GM12878 (cell line): ENCODE results near the gene NAALADL2. TPM values are rescaled to one million over a fixed set of nuclear protein-coding genes. Genes with fewer than 3 reads are reported as not detected.

Experiments
- ATAC-seq: fragments of 200-7000 bp; cut with Tn5 transposase; 3 replicates; pipeline ENCODE4 v1.9.1; 2020; ENCODE audit warnings: mild to moderate bottlenecking, moderate library complexity
- BruUV-seq: library from RNA; stranded (reverse); fragments of 400-500 nt; replicated peaks from 2 replicates; lab custom pipeline; 2021; lab: Mats Ljungman, UMichigan
- CTCF ChIA-PET: fragments of 300-600 bp; sonication (Branson Sonifier 250); formaldehyde crosslinking; extraction: SDS; loops from one replicate; lab custom pipeline; 2021; ENCODE audit warnings: inconsistent platforms; lab: Yijun Ruan, JAX
- POLR2A ChIA-PET: fragments of 350-600 bp; formaldehyde crosslinking; extraction: SDS; loops from one replicate; lab custom pipeline; 2021; ENCODE audit warnings: inconsistent platforms; lab: Charles Lee
- RAD21 ChIA-PET: fragments of 300-600 bp; sonication (Branson Sonifier 250); formaldehyde crosslinking; loops from one replicate; lab custom pipeline; 2023; ENCODE audit warnings: antibody characterized with exemption; ENCODE audit not compliant: unreplicated experiment; lab: Charles Lee
- SMC1A ChIA-PET: fragments of 300-600 bp; sonication (Branson Sonifier 250); formaldehyde crosslinking; loops from one replicate; lab custom pipeline; 2023; ENCODE audit not compliant: unreplicated experiment, uncharacterized antibody; lab: Charles Lee
- DNase-seq: peaks from one replicate; pipeline ENCODE4 v3.0.0-alpha.2; 2011; ENCODE audit warnings: low read depth, low spot score
- FAIRE-seq: peaks from 3 replicates; lab custom pipeline; 2011; peaks lifted over from hg19 to GRCh38; lab: Jason Lieb, UNC
- H2AFZ ChIP-seq: 2 replicates; pipeline ENCODE4 v1.6.0; 2011; ENCODE audit warnings: low read depth, low read length, control low read depth; ENCODE audit not compliant: control insufficient read depth
- H3K27ac ChIP-seq: 2 replicates; pipeline ENCODE4 v1.5.1; 2011; ENCODE audit warnings: control low read depth; ENCODE audit not compliant: control insufficient read depth, insufficient read depth
- H3K27me3 ChIP-seq, 2 experiments: replicated peaks in 1 of 2; 2 replicates each; pipeline versions ENCODE4 v1.6.0 to v1.6.1; 2011; ENCODE audit warnings: low read length in 1 of 2; ENCODE audit not compliant: control insufficient read depth in 2 of 2, insufficient read depth in 2 of 2
- H3K36me3 ChIP-seq, 2 experiments: 2 replicates each; pipeline ENCODE4 v1.5.1; 2011; ENCODE audit warnings: low read length in 1 of 2; ENCODE audit not compliant: control insufficient read depth in 2 of 2, insufficient read depth in 2 of 2
- H3K4me1 ChIP-seq: 2 replicates; pipeline ENCODE4 v1.6.1; 2011; ENCODE audit warnings: mild to moderate bottlenecking, low read length, moderate library complexity, mixed read lengths; ENCODE audit not compliant: control insufficient read depth, insufficient read depth
- H3K4me2 ChIP-seq: 2 replicates; pipeline ENCODE4 v1.6.0; 2011; ENCODE audit warnings: control low read depth; ENCODE audit not compliant: control insufficient read depth, insufficient read depth
- H3K4me3 ChIP-seq: fragments of 200-600 bp; sonication (generic); 2 replicates; pipeline ENCODE4 v1.5.1; 2016
- H3K79me2 ChIP-seq: 2 replicates; pipeline ENCODE4 v1.6.0; 2011; ENCODE audit warnings: low read length; ENCODE audit not compliant: control insufficient read depth, insufficient read depth
- H3K9ac ChIP-seq: 2 replicates; pipeline ENCODE4 v1.8.0; 2011; ENCODE audit warnings: low read length, control low read depth, mixed read lengths; ENCODE audit not compliant: control insufficient read depth, insufficient read depth
- H3K9me3 ChIP-seq: replicated peaks from 3 replicates; pipeline ENCODE4 v1.5.1; 2011; ENCODE audit warnings: mild to moderate bottlenecking, low read length; ENCODE audit not compliant: control insufficient read depth, insufficient read depth
- H4K20me1 ChIP-seq: 2 replicates; pipeline ENCODE4 v1.6.0; 2011; ENCODE audit not compliant: control insufficient read depth, insufficient read depth
- CBX3 ChIP-seq: fragments of 200-600 bp; sonication (generic); IDR thresholded peaks from 2 replicates; pipeline ENCODE4 v1.6.1; 2016; ENCODE audit warnings: low read depth, borderline replicate concordance
- CTCF ChIP-seq, 3 experiments: IDR thresholded peaks in 2 of 3; conservative IDR thresholded peaks in 1 of 3; 2 replicates each; pipeline ENCODE4 v1.5.1; 2011; ENCODE audit warnings: low read depth in 3 of 3, low read length in 3 of 3, mild to moderate bottlenecking in 3 of 3, control low read depth in 2 of 3, moderate library complexity in 2 of 3, inconsistent platforms in 1 of 3, mixed read lengths in 1 of 3; ENCODE audit not compliant: control insufficient read depth in 2 of 3, insufficient read depth in 1 of 3; ENCODE audit errors: extremely low read depth in 1 of 3
- E2F8 ChIP-seq: fragments of 450-650 bp; IDR thresholded peaks from 2 replicates; pipeline ENCODE4 v1.6.1; 2018; ENCODE audit warnings: mild to moderate bottlenecking, low read depth, moderate library complexity; ENCODE audit not compliant: partially characterized antibody
- NFYA ChIP-seq: IDR thresholded peaks from 2 replicates; pipeline ENCODE4 v1.6.1; 2011; ENCODE audit warnings: low read depth, mild to moderate bottlenecking, low read length, improper control_type of control experiment, borderline replicate concordance
- NR2C1 ChIP-seq: fragments of 450-650 bp; IDR thresholded peaks from 2 replicates; pipeline ENCODE4 v1.6.1; 2017; ENCODE audit warnings: antibody characterized with exemption, mild to moderate bottlenecking, moderate library complexity
- POU2F2 ChIP-seq: IDR thresholded peaks from 3 replicates; pipeline ENCODE4 v1.6.1; 2011; ENCODE audit warnings: low read depth, mild to moderate bottlenecking, low read length, borderline replicate concordance
- RBBP5 ChIP-seq: fragments of 200-600 bp; sonication (generic); conservative IDR thresholded peaks from 2 replicates; pipeline ENCODE4 v1.6.1; 2016
- RELA ChIP-seq: fragments of 450-650 bp; IDR thresholded peaks from 2 replicates; pipeline ENCODE4 v1.8.0; 2014; ENCODE audit warnings: borderline replicate concordance; ENCODE audit not compliant: partially characterized antibody
- SREBF2 ChIP-seq: IDR thresholded peaks from 2 replicates; pipeline ENCODE4 v1.6.1; 2012; ENCODE audit warnings: mild to moderate bottlenecking, low read length
- ZSCAN29 ChIP-seq: fragments of 450-650 bp; IDR thresholded peaks from 2 replicates; pipeline ENCODE4 v1.6.1; 2017; ENCODE audit warnings: mild to moderate bottlenecking, moderate library complexity
- in situ Hi-C: fragments of 300-500 bp; cut with MboI; formaldehyde crosslinking; loops from 9 replicates; pipeline ENCODE4 v1.14.3; 2018; ENCODE audit warnings: mixed read lengths
- intact Hi-C: fragments of 100-400 bp; cut with micrococcal nuclease; formaldehyde crosslinking; loops from one replicate; pipeline ENCODE4 v1.14.2; 2022; ENCODE audit not compliant: unreplicated experiment
- polyA plus RNA-seq, 11 experiments: library from polyadenylated mRNA; depleted of rRNA in 4 of 11; unstranded in 6 of 11; stranded (reverse) in 5 of 11; fragments of >200 nt; fragmentation: Nextera tagmentation in 4 of 11; fragmentation: Illumina TruSeq in 1 of 11; extraction: Ambion mirVana in 4 of 11; extraction: Trizol in 1 of 11; gene quantifications; 1 replicate in 1 of 11; 2 replicates in 10 of 11; pipeline versions ENCODE4 v1.2.1 to v1.2.3, GENCODE V29; 2011 to 2016; ENCODE audit warnings: inconsistent platforms in 2 of 11, missing spikeins in 2 of 11, low read depth in 1 of 11
- total RNA-seq, 4 experiments: library from RNA; depleted of rRNA in 3 of 4; stranded (reverse); fragments of >200 nt in 3 of 4; fragmentation: Illumina TruSeq in 1 of 4; extraction: Trizol in 1 of 4; gene quantifications; 2 replicates each; pipeline versions ENCODE4 v1.2.1 to v1.2.3, GENCODE V29; 2013 to 2021
- TF ChIP-seq, protein P1 (sequence below): IDR thresholded peaks from 2 replicates; pipeline ENCODE4 v1.6.1; 2012; ENCODE audit warnings: low read depth, low read length, improper control_type of control experiment
- TF ChIP-seq, protein P2 (sequence below): fragments of 150-350 bp; IDR thresholded peaks from 2 replicates; pipeline ENCODE4 v1.6.1; 2016; ENCODE audit warnings: low read depth, low read length

Gene NAALADL2
- total and polyA plus RNA-seq, 10 of the 15 experiments (the other 5 are each of a cell fraction or from before 2014, with no cell fraction given): 0.06 to 10.8 (median 0.46) TPM

- no peak overlapping the region for H3K4me2 ChIP-seq
- intact Hi-C loops (no loop called here), in situ Hi-C loops (no loop called here)
- ATAC-seq (no peak), DNase-seq (no peak), FAIRE-seq (no peak)
- TF ChIP-seq CBX3 (no peak), SREBF2 (no peak), NFYA (no peak), CTCF (IDR thresholded peaks at IDR 0.05 in 2 of 3, conservative IDR thresholded peaks at IDR 0.05 in 1 of 3; ENCODE audit: control insufficient read depth in 2 of 3, extremely low read depth in 1 of 3, insufficient read depth in 1 of 3, low read depth in 3 of 3, low read length in 3 of 3) (no peak), RELA (no peak), POU2F2 (no peak), ZSCAN29 (no peak), RBBP5 (no peak), NR2C1 (no peak), E2F8 (no peak)
- TF ChIP-seq, protein P1, sequence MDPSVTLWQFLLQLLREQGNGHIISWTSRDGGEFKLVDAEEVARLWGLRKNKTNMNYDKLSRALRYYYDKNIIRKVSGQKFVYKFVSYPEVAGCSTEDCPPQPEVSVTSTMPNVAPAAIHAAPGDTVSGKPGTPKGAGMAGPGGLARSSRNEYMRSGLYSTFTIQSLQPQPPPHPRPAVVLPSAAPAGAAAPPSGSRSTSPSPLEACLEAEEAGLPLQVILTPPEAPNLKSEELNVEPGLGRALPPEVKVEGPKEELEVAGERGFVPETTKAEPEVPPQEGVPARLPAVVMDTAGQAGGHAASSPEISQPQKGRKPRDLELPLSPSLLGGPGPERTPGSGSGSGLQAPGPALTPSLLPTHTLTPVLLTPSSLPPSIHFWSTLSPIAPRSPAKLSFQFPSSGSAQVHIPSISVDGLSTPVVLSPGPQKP: no peak
- TF ChIP-seq, protein P2, sequence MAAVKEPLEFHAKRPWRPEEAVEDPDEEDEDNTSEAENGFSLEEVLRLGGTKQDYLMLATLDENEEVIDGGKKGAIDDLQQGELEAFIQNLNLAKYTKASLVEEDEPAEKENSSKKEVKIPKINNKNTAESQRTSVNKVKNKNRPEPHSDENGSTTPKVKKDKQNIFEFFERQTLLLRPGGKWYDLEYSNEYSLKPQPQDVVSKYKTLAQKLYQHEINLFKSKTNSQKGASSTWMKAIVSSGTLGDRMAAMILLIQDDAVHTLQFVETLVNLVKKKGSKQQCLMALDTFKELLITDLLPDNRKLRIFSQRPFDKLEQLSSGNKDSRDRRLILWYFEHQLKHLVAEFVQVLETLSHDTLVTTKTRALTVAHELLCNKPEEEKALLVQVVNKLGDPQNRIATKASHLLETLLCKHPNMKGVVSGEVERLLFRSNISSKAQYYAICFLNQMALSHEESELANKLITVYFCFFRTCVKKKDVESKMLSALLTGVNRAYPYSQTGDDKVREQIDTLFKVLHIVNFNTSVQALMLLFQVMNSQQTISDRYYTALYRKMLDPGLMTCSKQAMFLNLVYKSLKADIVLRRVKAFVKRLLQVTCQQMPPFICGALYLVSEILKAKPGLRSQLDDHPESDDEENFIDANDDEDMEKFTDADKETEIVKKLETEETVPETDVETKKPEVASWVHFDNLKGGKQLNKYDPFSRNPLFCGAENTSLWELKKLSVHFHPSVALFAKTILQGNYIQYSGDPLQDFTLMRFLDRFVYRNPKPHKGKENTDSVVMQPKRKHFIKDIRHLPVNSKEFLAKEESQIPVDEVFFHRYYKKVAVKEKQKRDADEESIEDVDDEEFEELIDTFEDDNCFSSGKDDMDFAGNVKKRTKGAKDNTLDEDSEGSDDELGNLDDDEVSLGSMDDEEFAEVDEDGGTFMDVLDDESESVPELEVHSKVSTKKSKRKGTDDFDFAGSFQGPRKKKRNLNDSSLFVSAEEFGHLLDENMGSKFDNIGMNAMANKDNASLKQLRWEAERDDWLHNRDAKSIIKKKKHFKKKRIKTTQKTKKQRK: no peak
- H3K9ac ChIP-seq: no peak overlapping the region
- no peaks in the 10 kb centered on the region for H4K20me1 ChIP-seq
- no TSS peak for BruUV-seq
- ChIA-PET RAD21 (no interaction called here), CTCF (no interaction called here), SMC1A (no interaction called here), POLR2A (no interaction called here)
- H3K4me3 ChIP-seq: no peak overlapping the region
- no peaks in the 10 kb centered on the region for H3K36me3 ChIP-seq
- no peaks in the 10 kb centered on the region for H3K9me3 ChIP-seq
- H3K27ac ChIP-seq: no peak overlapping the region
- no peak overlapping the region for H2AFZ ChIP-seq
- no peaks in the 10 kb centered on the region for H3K79me2 ChIP-seq
- H3K4me1 ChIP-seq: no peaks in the 10 kb centered on the region
- no peaks in the 10 kb centered on the region for H3K27me3 ChIP-seq
Observed at GRCh38 chr3:175082631-175083030, 223.5 kb downstream of the NAALADL2 start.
